ENCODE results near the gene OSBPL6.
"Not testable (repeated sequence)": the region's sequence is repeated elsewhere in the genome, so short reads cannot be mapped to it uniquely, and the experiment has no call there.

Gene OSBPL6

GRCh38 chr2:178306352-178307073 lies 112.2 kb downstream of the OSBPL6 start:
- no peak for DNase-seq

- DNase-seq, result no peak
These were observed 113.3 kb downstream of the OSBPL6 start for GRCh38 chr2:178307650-178308049.

- DNase-seq, result no peak
These were observed 115.2 kb downstream of the OSBPL6 start for GRCh38 chr2:178309541-178309940.

GRCh38 chr2:178315078-178315477 lies 120.8 kb downstream of the OSBPL6 start:
- DNase-seq, result no peak

- no peak for DNase-seq
These were observed 121.2 kb downstream of the OSBPL6 start for GRCh38 chr2:178315488-178315948.

- no peak for DNase-seq
These were observed 123.5 kb downstream of the OSBPL6 start for GRCh38 chr2:178317811-178318210.

GRCh38 chr2:178320011-178320585 lies 125.8 kb downstream of the OSBPL6 start:
- DNase-seq, result no peak

- DNase-seq, result no peak
These were observed 127.8 kb downstream of the OSBPL6 start for GRCh38 chr2:178322068-178322467.

GRCh38 chr2:178323331-178323730 lies 129.0 kb downstream of the OSBPL6 start:
- not testable (repeated sequence) for DNase-seq

- no peak for DNase-seq
These were observed 129.8 kb downstream of the OSBPL6 start for GRCh38 chr2:178324077-178324476.

- no peak for DNase-seq
These were observed 131.0 kb downstream of the OSBPL6 start for GRCh38 chr2:178325268-178325667.

GRCh38 chr2:178327516-178327915 lies 133.2 kb downstream of the OSBPL6 start:
- no peak for DNase-seq

GRCh38 chr2:178328037-178328436 lies 133.7 kb downstream of the OSBPL6 start:
- DNase-seq, result no peak

- no peak for DNase-seq
These were observed 136.1 kb downstream of the OSBPL6 start for GRCh38 chr2:178330175-178331017.

- no peak for DNase-seq
These were observed 137.4 kb downstream of the OSBPL6 start for GRCh38 chr2:178331474-178332432.

GRCh38 chr2:178333851-178334250 lies 139.5 kb downstream of the OSBPL6 start:
- DNase-seq, result no peak

GRCh38 chr2:178335230-178335629 lies 140.9 kb downstream of the OSBPL6 start:
- DNase-seq, result no peak

- no peak for DNase-seq
These were observed 149.8 kb downstream of the OSBPL6 start for GRCh38 chr2:178344121-178344520.

- DNase-seq, result no peak
These were observed 151.6 kb downstream of the OSBPL6 start for GRCh38 chr2:178345951-178346350.

GRCh38 chr2:178350051-178350450 lies 155.7 kb downstream of the OSBPL6 start:
- no peak for DNase-seq

GRCh38 chr2:178357704-178358103 lies 163.4 kb downstream of the OSBPL6 start:
- not testable (repeated sequence) for DNase-seq

- DNase-seq, result no peak
These were observed 165.0 kb downstream of the OSBPL6 start for GRCh38 chr2:178359192-178359912.
